HEK293T (cell line): ENCODE results near the gene GTF2IRD1.

Experiments
- FOXA1 ChIP-seq: fragments of 450-650 bp; IDR thresholded peaks from 2 replicates; pipeline ENCODE4 v1.6.1; 2016; ENCODE audit warnings: mild to moderate bottlenecking
- FOXK2 ChIP-seq: fragments of 450-650 bp; IDR thresholded peaks from 2 replicates; pipeline ENCODE4 v1.6.1; 2016; ENCODE audit warnings: mild to moderate bottlenecking
- FOXM1 ChIP-seq: fragments of 450-650 bp; IDR thresholded peaks from 2 replicates; pipeline ENCODE4 v1.6.1; 2017; ENCODE audit warnings: mild to moderate bottlenecking, borderline replicate concordance
- LEF1 ChIP-seq: fragments of 450-650 bp; IDR thresholded peaks from 2 replicates; pipeline ENCODE4 v1.6.1; 2017; ENCODE audit warnings: mild to moderate bottlenecking, borderline replicate concordance
- SP1 ChIP-seq: fragments of 450-650 bp; IDR thresholded peaks from 2 replicates; pipeline ENCODE4 v1.6.1; 2017
- SUZ12 ChIP-seq: fragments of 450-650 bp; IDR thresholded peaks from 2 replicates; pipeline ENCODE4 v1.6.1; 2016; ENCODE audit warnings: mild to moderate bottlenecking
- ZNF384 ChIP-seq: fragments of 450-650 bp; IDR thresholded peaks from 2 replicates; pipeline ENCODE4 v1.6.1; 2016

GRCh38 chr7:74412056-74412455 is 41.6 kb upstream of the GTF2IRD1 start:
- TF ChIP-seq FOXA1 = no peak
- no peak for TF ChIP-seq ZNF384
- TF ChIP-seq FOXM1 = no peak
- no peak for TF ChIP-seq SP1
- no peak for TF ChIP-seq SUZ12
- TF ChIP-seq LEF1 = no peak
- TF ChIP-seq FOXK2 = no peak
